OCI-LY3 (cell line): ENCODE data around the gene GKAP1.
"Not testable (repeated sequence)": the region's sequence is repeated elsewhere in the genome, so short reads cannot be mapped to it uniquely, and the experiment has no call there.

ENCODE experiments used
- H2AFZ ChIP-seq: fragments of 200-600, 300-600 bp; shearing (Covaris generic); 2 replicates; pipeline ENCODE4 v1.6.0; 2014; ENCODE audit warnings: antibody characterized with exemption, low read depth, low read length
- H3K27ac ChIP-seq: fragments of 200-600, 300-600 bp; sonication (generic); 2 replicates; pipeline ENCODE4 v1.5.1; 2014; ENCODE audit warnings: mild to moderate bottlenecking, low read length, moderate library complexity, mixed read lengths
- H3K27me3 ChIP-seq: fragments of 200-600, 300-600 bp; sonication (generic); 2 replicates; pipeline ENCODE4 v1.6.1; 2014; ENCODE audit warnings: low read depth, low read length, mixed read lengths
- H3K36me3 ChIP-seq: fragments of 200-600, 300-600 bp; sonication (generic); replicated peaks from 2 replicates; pipeline ENCODE3; 2014; ENCODE audit warnings: low read depth, low read length, mixed read lengths
- H3K4me1 ChIP-seq: fragments of 300-600, 200-600 bp; sonication (generic); 2 replicates; pipeline ENCODE4 v1.6.1; 2014; ENCODE audit warnings: low read length, mixed read lengths
- H3K4me2 ChIP-seq: fragments of 200-600, 300-600 bp; sonication (generic); 2 replicates; pipeline ENCODE4 v1.6.1; 2014; ENCODE audit warnings: low read length, mixed read lengths
- H3K4me3 ChIP-seq: fragments of 300-600, 200-600 bp; sonication (generic); 2 replicates; pipeline ENCODE4 v1.5.1; 2014; ENCODE audit warnings: antibody characterized with exemption, mild to moderate bottlenecking, low read length, moderate library complexity
- H3K79me2 ChIP-seq: fragments of 300-600, 200-600 bp; shearing (Covaris generic); 2 replicates; pipeline ENCODE4 v1.6.1; 2014; ENCODE audit warnings: mild to moderate bottlenecking, low read length, mixed read lengths
- H3K9ac ChIP-seq: fragments of 300-600, 200-600 bp; shearing (Covaris generic); 2 replicates; pipeline ENCODE4 v1.6.0; 2014; ENCODE audit warnings: mild to moderate bottlenecking, low read length, moderate library complexity
- H3K9me3 ChIP-seq: fragments of 200-600, 300-600 bp; shearing (Covaris generic); 2 replicates; pipeline ENCODE4 v1.6.1; 2014; ENCODE audit warnings: low read length, mixed read lengths; ENCODE audit not compliant: insufficient read depth
- H4K20me1 ChIP-seq: fragments of 200-600, 300-600 bp; sonication (generic); 2 replicates; pipeline ENCODE4 v1.6.1; 2016; ENCODE audit warnings: low read length, mixed read lengths; ENCODE audit not compliant: insufficient read depth
- CTCF ChIP-seq: fragments of 200-600, 300-600 bp; sonication (generic); IDR thresholded peaks from 2 replicates; pipeline ENCODE4 v1.5.1; 2014; ENCODE audit warnings: antibody characterized with exemption, low read length, low read depth
- EZH2phosphoT487 ChIP-seq: fragments of 200-600 bp; shearing (Covaris generic); IDR thresholded peaks from 2 replicates; pipeline ENCODE4 v1.6.1; 2018; ENCODE audit warnings: antibody characterized with exemption, mixed run types, low read depth

Gene GKAP1

GRCh38 chr9:83804454-83804853, 13.1 kb downstream of the GKAP1 start:
- H3K4me1 ChIP-seq, H3K9me3 ChIP-seq, H3K36me3 ChIP-seq, H4K20me1 ChIP-seq, H3K27me3 ChIP-seq, H3K79me2 ChIP-seq, H2AFZ ChIP-seq, H3K4me3 ChIP-seq, H3K27ac ChIP-seq, H3K4me2 ChIP-seq, H3K9ac ChIP-seq: not testable (repeated sequence)

DNA sequence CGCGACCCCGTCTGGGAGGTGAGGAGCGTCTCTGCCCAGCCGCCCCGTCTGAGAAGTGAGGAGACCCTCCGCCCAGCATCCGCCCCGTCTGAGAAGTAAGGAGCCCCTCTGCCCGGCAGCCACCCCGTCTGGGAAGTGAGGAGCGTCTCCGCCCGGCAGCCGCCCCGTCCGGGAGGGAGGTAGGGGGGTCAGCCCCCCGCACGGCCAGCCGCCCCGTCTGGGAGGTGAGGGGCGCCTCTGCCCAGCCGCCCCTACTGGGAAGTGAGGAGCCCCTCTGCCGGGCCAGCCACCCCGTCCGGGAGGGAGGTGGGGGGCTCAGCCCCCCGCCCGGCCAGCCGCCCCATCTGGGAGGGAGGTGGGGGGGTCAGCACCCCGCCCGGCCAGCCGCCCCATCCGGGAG, 13.6 kb downstream of the GKAP1 start:
- not testable (repeated sequence) for H4K20me1 ChIP-seq, H3K9ac ChIP-seq, H3K4me3 ChIP-seq, H3K9me3 ChIP-seq, H3K36me3 ChIP-seq, H3K4me1 ChIP-seq, H3K27ac ChIP-seq, H3K4me2 ChIP-seq, H3K27me3 ChIP-seq, H2AFZ ChIP-seq, H3K79me2 ChIP-seq

- Histone ChIP-seq H3K27ac (no peak overlapping the region), H3K36me3 (no peaks in the 10 kb centered on the region), H3K9me3 (no peaks in the 10 kb centered on the region), H3K79me2 (no peaks in the 10 kb centered on the region), H2AFZ (no peak overlapping the region), H3K27me3 (no peaks in the 10 kb centered on the region), H3K9ac (no peak overlapping the region), H3K4me3 (no peak overlapping the region), H3K4me2 (no peak overlapping the region), H3K4me1 (no peaks in the 10 kb centered on the region), H4K20me1 (no peaks in the 10 kb centered on the region)
- TF ChIP-seq EZH2phosphoT487 = no peak
- TF ChIP-seq CTCF = no peak
Measured at GRCh38 chr9:83800236-83801033, 17.1 kb downstream of the GKAP1 start.

DNA sequence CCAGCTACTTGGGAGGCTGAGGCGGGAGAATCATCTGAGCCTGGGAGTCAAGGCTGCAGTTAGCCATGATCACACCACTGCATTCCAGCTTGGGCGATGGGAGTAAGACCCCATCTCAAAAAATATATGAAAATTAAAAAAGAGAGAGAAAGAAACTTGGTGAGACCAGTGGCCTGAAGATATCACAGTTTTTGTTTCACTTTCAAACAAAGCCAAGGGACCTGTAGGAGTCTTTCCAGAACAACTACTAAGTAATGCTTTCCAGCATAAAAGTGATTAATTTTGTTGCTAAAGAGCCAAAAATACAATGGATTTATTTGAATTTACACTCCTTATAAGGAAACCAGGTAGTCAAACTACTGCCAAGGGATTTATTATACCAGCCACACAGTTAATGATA, 23.5 kb downstream of the GKAP1 start:
- no peak overlapping the region for H2AFZ ChIP-seq
- H3K4me3 ChIP-seq = no peak overlapping the region
- no peak overlapping the region for H3K9ac ChIP-seq
- H3K4me1 ChIP-seq = no peaks in the 10 kb centered on the region
- H3K9me3 ChIP-seq = no peaks in the 10 kb centered on the region
- H3K36me3 ChIP-seq = no peaks in the 10 kb centered on the region
- no peaks in the 10 kb centered on the region for H3K79me2 ChIP-seq
- no peak overlapping the region for H3K4me2 ChIP-seq
- no peaks in the 10 kb centered on the region for H4K20me1 ChIP-seq
- no peaks in the 10 kb centered on the region for H3K27me3 ChIP-seq
- TF ChIP-seq CTCF (no peak), EZH2phosphoT487 (no peak)
- H3K27ac ChIP-seq = no peak overlapping the region

DNA sequence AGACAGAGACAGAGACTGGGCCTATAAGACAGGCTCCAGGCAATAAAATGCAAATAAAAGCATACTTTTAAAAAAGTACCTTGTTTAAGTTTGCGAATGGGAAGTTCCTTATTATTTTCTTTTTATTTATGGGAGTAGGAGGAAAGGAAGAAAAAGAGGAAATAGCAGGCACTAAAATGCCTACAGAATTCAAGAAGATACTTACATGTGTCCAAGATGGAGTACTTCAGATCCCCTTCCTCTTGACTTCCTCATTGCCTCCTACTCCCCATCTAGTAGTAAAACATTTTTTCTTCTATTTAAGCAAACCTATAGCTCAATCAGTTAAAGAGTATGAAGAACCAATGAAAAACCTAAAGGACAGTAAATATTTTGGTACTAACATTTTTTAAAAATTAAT, 24.8 kb downstream of the GKAP1 start:
- TF ChIP-seq EZH2phosphoT487 = no peak
- TF ChIP-seq CTCF = no peak
- no peaks in the 10 kb centered on the region for H3K9me3 ChIP-seq
- no peaks in the 10 kb centered on the region for H4K20me1 ChIP-seq
- no peak overlapping the region for H2AFZ ChIP-seq
- no peaks in the 10 kb centered on the region for H3K79me2 ChIP-seq
- H3K4me1 ChIP-seq = no peaks in the 10 kb centered on the region
- H3K27ac ChIP-seq = no peak overlapping the region
- H3K27me3 ChIP-seq = no peaks in the 10 kb centered on the region
- no peak overlapping the region for H3K9ac ChIP-seq
- no peaks in the 10 kb centered on the region for H3K36me3 ChIP-seq
- H3K4me3 ChIP-seq = no peak overlapping the region
- H3K4me2 ChIP-seq = no peak overlapping the region
